Measurements from ENCODE around the gene PDE2A.

Gene PDE2A

GRCh38 chr11:72584939-72585597, 89.2 kb downstream of the PDE2A start:
- Histone ChIP-seq H3K36me3 (ENCODE audit: insufficient read depth, low read length) (no peaks in the 10 kb centered on the region), H3K27me3 (ENCODE audit: insufficient read depth, low read length) (peaks cover 72% of the 10 kb centered on the region), H3K9me3 (ENCODE audit: low read length) (peaks cover 3% of the 10 kb centered on the region), H3K4me1 (ENCODE audit: insufficient read depth, low read length) (peaks cover 3% of the 10 kb centered on the region), H3K4me3 (ENCODE audit: low read length) (no peak overlapping the region), H2AFZ (ENCODE audit: low read depth, low read length) (no peak overlapping the region)

GRCh38 chr11:72584293-72584938, 89.8 kb downstream of the PDE2A start:
- Histone ChIP-seq H3K36me3 (ENCODE audit: insufficient read depth, low read length) (no peaks in the 10 kb centered on the region), H3K4me1 (ENCODE audit: insufficient read depth, low read length) (no peaks in the 10 kb centered on the region), H3K27me3 (ENCODE audit: insufficient read depth, low read length) (peaks cover 66% of the 10 kb centered on the region), H2AFZ (ENCODE audit: low read depth, low read length) (no peak overlapping the region), H3K9me3 (ENCODE audit: low read length) (peaks cover 3% of the 10 kb centered on the region), H3K4me3 (ENCODE audit: low read length) (no peak overlapping the region)

GRCh38 chr11:72583616-72584292, 90.5 kb downstream of the PDE2A start:
- no peak overlapping the region for H2AFZ ChIP-seq (ENCODE audit: low read depth, low read length)
- peaks cover 60% of the 10 kb centered on the region for H3K27me3 ChIP-seq (ENCODE audit: insufficient read depth, low read length)
- no peaks in the 10 kb centered on the region for H3K4me1 ChIP-seq (ENCODE audit: insufficient read depth, low read length)
- H3K9me3 ChIP-seq (ENCODE audit: low read length) = peaks cover 3% of the 10 kb centered on the region
- no peaks in the 10 kb centered on the region for H3K36me3 ChIP-seq (ENCODE audit: insufficient read depth, low read length)
- no peak overlapping the region for H3K4me3 ChIP-seq (ENCODE audit: low read length)

GRCh38 chr11:72583177-72583553, 91.1 kb downstream of the PDE2A start:
- Histone ChIP-seq H3K4me1 (ENCODE audit: insufficient read depth, low read length) (no peaks in the 10 kb centered on the region), H3K36me3 (ENCODE audit: insufficient read depth, low read length) (no peaks in the 10 kb centered on the region), H2AFZ (ENCODE audit: low read depth, low read length) (no peak overlapping the region), H3K4me3 (ENCODE audit: low read length) (no peak overlapping the region), H3K9me3 (ENCODE audit: low read length) (peaks cover 3% of the 10 kb centered on the region), H3K27me3 (ENCODE audit: insufficient read depth, low read length) (peaks cover 55% of the 10 kb centered on the region)

- Histone ChIP-seq H2AFZ (ENCODE audit: low read depth, low read length) (no peak overlapping the region), H3K4me3 (ENCODE audit: low read length) (no peak overlapping the region), H3K4me1 (ENCODE audit: insufficient read depth, low read length) (no peaks in the 10 kb centered on the region), H3K36me3 (ENCODE audit: insufficient read depth, low read length) (no peaks in the 10 kb centered on the region), H3K27me3 (ENCODE audit: insufficient read depth, low read length) (peaks cover 49% of the 10 kb centered on the region), H3K9me3 (ENCODE audit: low read length) (peaks cover 3% of the 10 kb centered on the region)
These were observed 91.7 kb downstream of the PDE2A start for GRCh38 chr11:72582206-72583176.

- Histone ChIP-seq H3K4me1 (ENCODE audit: insufficient read depth, low read length) (no peaks in the 10 kb centered on the region), H3K4me3 (ENCODE audit: low read length) (no peak overlapping the region), H3K9me3 (ENCODE audit: low read length) (peaks cover 3% of the 10 kb centered on the region), H2AFZ (ENCODE audit: low read depth, low read length) (no peak overlapping the region), H3K27me3 (ENCODE audit: insufficient read depth, low read length) (peaks cover 44% of the 10 kb centered on the region), H3K36me3 (ENCODE audit: insufficient read depth, low read length) (no peaks in the 10 kb centered on the region)
These were observed 93.2 kb downstream of the PDE2A start for GRCh38 chr11:72581067-72581466.

- peaks cover 3% of the 10 kb centered on the region for H3K9me3 ChIP-seq (ENCODE audit: low read length)
- peaks cover 44% of the 10 kb centered on the region for H3K27me3 ChIP-seq (ENCODE audit: insufficient read depth, low read length)
- no peak overlapping the region for H3K4me3 ChIP-seq (ENCODE audit: low read length)
- H3K36me3 ChIP-seq (ENCODE audit: insufficient read depth, low read length) = no peaks in the 10 kb centered on the region
- no peaks in the 10 kb centered on the region for H3K4me1 ChIP-seq (ENCODE audit: insufficient read depth, low read length)
- H2AFZ ChIP-seq (ENCODE audit: low read depth, low read length) = no peak overlapping the region
These were observed 93.6 kb downstream of the PDE2A start for GRCh38 chr11:72580642-72580950.

GRCh38 chr11:72579816-72580641, 94.2 kb downstream of the PDE2A start:
- H3K27me3 ChIP-seq (ENCODE audit: insufficient read depth, low read length) = peaks cover 40% of the 10 kb centered on the region
- no peak overlapping the region for H2AFZ ChIP-seq (ENCODE audit: low read depth, low read length)
- H3K9me3 ChIP-seq (ENCODE audit: low read length) = peaks cover 3% of the 10 kb centered on the region
- no peaks in the 10 kb centered on the region for H3K36me3 ChIP-seq (ENCODE audit: insufficient read depth, low read length)
- no peaks in the 10 kb centered on the region for H3K4me1 ChIP-seq (ENCODE audit: insufficient read depth, low read length)
- H3K4me3 ChIP-seq (ENCODE audit: low read length) = no peak overlapping the region

- H3K9me3 ChIP-seq (ENCODE audit: low read length) = peaks cover 3% of the 10 kb centered on the region
These were observed 95.0 kb downstream of the PDE2A start for GRCh38 chr11:72578991-72579815.

GRCh38 chr11:72578566-72578965, 95.7 kb downstream of the PDE2A start:
- H3K4me1 ChIP-seq (ENCODE audit: insufficient read depth, low read length) = no peaks in the 10 kb centered on the region
- peaks cover under 1% of the 10 kb centered on the region for H3K9me3 ChIP-seq (ENCODE audit: low read length)
- H2AFZ ChIP-seq (ENCODE audit: low read depth, low read length) = no peak overlapping the region
- no peaks in the 10 kb centered on the region for H3K36me3 ChIP-seq (ENCODE audit: insufficient read depth, low read length)
- peaks cover 27% of the 10 kb centered on the region for H3K27me3 ChIP-seq (ENCODE audit: insufficient read depth, low read length)
- no peak overlapping the region for H3K4me3 ChIP-seq (ENCODE audit: low read length)

More at GRCh38 chr11:72578991-72579815, 95.0 kb downstream of the PDE2A start:
- Histone ChIP-seq H3K36me3 (ENCODE audit: insufficient read depth, low read length) (no peaks in the 10 kb centered on the region), H3K27me3 (ENCODE audit: insufficient read depth, low read length) (peaks cover 33% of the 10 kb centered on the region), H3K4me1 (ENCODE audit: insufficient read depth, low read length) (no peaks in the 10 kb centered on the region), H3K4me3 (ENCODE audit: low read length) (no peak overlapping the region), H2AFZ (ENCODE audit: low read depth, low read length) (no peak overlapping the region)

GRCh38 chr11:72578051-72578450, 96.2 kb downstream of the PDE2A start:
- H3K27me3 ChIP-seq (ENCODE audit: insufficient read depth, low read length) = peaks cover 22% of the 10 kb centered on the region

More at GRCh38 chr11:72578051-72578450, 96.2 kb downstream of the PDE2A start:
- Histone ChIP-seq H3K4me3 (ENCODE audit: low read length) (no peak overlapping the region), H3K36me3 (ENCODE audit: insufficient read depth, low read length) (no peaks in the 10 kb centered on the region), H3K9me3 (ENCODE audit: low read length) (no peaks in the 10 kb centered on the region), H2AFZ (ENCODE audit: low read depth, low read length) (no peak overlapping the region), H3K4me1 (ENCODE audit: insufficient read depth, low read length) (no peaks in the 10 kb centered on the region)

Measured in neuron (in vitro differentiated cells).